GM18517 (cell line): ENCODE data around the gene RASAL2.
A peak's percentile ranks its signal among the peaks of the same experiment; 100 is the strongest.
"Not testable (repeated sequence)": the region's sequence is repeated elsewhere in the genome, so short reads cannot be mapped to it uniquely, and the experiment has no call there.

Experiments
- ATAC-seq: cut with Tn5 transposase; IDR thresholded peaks from one replicate; pipeline ENCODE4 v1.9.1; 2021; ENCODE audit warnings: mild to moderate bottlenecking, moderate library complexity; ENCODE audit not compliant: unreplicated experiment

The RASAL2 gene

DNA sequence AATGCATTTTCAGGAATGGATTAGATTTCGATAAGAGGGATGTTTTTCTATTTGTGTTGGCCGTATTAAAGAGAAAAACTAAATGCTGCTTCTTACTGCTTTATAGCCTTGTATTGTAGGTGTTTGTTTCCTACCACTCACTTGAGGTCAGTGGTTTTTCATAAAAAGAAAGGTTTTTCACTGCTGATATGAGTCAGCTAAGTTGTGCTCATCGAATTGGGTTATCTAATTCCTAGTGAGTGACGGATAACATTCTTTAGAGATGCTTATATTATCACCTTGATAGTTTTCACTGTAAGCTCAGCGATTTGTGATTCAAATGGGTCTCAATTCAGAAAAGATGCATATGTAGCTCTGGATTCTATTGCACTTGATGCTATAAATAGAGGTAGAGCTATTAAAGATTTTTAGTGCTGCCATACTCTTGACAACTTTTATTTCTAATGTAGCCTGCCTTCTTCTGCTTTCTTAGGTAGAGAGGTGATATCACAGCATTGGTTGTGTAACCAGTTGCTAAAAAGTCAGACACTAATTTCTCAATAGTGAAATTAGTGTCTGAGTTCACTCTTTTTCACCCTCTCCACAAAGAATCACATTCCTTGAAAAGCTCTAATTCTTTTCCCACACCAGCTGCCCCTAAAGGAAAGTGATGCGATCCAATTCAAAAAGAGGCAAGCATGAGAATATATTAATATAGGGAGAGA is 180.0 kb downstream of the RASAL2 start:
- ATAC-seq, result no peak

DNA sequence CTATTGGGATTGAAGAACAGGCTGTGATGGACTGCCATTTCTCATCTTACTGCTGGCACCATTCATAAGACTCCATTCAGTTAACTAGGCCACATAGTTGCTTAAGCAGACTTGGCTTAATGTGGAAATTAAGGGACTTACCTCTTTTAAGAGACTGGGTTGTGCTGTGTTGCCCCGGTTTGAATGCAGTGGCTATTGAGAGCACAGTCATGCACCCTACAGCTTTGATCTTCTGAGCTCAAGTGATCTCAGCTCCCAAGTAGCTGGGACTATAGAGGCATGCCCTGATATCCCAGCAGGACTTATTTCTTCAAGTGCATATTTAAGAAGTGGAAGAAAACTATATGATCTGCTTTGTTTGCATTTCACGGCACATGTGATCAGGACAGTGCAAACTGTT is 181.1 kb downstream of the RASAL2 start:
- no peak for ATAC-seq

DNA sequence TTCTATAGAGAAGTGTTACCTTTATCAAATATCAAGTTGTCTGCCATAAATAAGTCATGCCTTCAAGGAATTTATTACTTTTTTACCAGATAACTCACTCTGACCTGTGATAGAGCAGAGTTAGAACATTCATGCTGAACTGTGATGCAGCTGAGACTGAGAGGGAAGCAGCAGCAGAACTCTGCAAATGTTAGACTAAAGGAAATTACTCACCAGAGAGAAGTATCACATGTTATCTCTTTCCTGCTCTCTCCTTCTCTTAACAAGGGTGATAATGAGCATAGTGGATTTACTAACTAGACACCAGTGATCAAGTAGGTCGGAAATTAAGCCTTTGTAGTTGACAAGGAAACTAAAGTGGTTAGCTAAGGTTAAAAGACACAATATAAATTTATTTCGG is 181.6 kb downstream of the RASAL2 start:
- no peak for ATAC-seq

DNA sequence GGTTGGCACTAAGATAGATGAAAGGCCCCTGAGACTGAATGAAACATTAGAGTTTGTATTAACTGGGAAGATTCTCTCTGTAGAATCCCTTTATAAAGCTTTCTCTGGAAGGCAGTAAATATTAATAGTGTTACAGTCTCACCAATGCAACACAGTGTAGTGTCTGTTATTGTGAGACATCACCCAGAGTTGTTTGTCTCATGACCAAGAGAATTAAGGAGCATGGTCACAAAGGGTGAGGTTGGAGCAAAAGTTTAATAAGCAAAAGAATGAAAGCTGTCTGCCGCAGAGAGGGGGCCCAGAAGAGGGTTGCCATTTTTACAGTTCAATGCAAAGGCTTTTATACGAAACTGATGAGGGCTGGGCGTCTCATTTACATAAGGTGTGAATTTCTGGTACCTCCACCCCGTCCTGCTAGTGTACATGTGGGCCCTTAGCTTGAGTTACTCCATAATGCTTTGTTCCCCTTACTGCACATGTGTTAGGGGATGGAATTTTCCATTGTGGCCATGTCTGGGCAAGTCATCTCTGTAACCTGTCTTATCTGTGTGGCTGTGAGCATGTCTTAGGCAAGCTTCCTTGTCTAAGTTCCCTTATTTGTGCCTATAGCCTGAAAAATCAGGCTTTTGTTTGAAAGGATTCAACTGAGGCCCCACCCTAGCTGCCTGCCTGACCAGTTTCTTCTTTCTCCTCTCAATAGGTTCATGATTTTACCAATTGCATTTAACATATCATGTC is 184.1 kb downstream of the RASAL2 start:
- ATAC-seq, result no peak

DNA sequence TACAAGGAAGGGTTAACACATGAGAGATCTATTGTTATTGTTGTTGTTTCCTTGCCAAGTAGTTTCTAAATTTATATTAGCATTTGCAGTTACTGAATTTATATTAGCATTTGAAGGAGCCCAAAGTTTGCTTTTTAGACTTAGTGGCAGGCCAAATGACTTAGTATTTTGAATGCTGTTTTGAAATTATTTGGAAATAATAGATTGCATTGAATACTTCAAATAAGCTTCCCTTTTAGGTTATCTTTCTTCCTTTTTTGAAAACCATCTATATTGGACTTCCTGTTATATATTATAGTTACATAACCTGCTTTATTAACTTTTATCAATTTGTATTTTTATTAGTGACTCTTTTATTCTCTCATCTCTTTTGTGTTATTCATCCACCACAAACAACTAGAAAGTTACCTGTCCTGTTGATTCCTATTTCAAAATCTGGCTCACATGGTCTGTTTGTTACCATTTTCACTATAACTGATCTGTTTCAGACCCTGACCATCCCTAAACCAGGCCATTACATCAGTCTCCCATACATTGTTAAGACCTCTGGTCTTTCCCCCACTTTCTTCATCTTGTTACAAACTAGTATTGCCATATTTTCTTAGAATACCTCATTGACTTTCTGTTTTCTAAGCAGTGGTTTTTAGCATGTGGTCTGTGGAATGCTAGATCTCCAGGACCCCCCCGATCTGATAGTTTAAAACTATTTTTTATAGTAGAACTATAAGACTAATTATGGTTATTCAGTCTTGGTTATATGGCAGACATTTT is 185.2 kb downstream of the RASAL2 start:
- ATAC-seq, result no peak

DNA sequence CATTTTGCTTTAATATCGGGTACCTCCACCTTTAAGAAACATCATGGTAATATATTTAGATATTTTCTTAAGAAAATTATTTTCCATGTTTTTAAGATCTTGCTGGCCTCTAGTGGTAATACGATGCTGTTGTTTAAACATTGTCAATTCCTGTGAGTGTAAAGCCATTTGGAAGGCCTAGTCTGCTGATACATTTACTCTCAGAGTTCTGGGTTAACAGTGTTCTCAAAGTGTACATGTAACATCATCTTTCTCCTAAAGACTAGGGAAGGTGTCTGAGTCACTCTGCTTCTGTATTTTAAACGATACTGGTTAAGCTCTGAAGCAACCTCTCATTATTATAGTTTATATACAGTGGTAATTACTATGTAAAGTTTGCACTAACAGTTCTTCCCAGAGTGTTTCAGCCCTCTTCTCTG is 189.1 kb downstream of the RASAL2 start:
- ATAC-seq, result no peak

DNA sequence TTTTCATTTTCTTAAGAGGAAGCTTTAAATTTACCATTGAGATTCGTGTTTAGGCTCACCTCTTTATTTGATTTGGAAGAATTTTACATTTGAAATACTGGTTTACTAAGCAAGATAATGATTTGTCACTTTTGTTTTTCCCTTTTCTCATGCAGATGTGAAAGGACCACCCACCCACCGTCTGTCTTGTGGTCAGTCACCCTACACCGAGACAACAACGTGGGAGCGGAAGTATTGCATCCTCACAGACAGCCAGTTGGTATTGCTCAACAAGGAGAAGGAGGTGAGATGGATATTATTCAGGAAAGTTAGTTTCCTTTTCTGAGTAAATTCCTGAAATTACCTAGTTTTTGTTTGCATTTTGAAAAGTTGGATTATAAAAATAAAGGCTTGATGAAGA is 189.5 kb downstream of the RASAL2 start:
- ATAC-seq, result no peak

DNA sequence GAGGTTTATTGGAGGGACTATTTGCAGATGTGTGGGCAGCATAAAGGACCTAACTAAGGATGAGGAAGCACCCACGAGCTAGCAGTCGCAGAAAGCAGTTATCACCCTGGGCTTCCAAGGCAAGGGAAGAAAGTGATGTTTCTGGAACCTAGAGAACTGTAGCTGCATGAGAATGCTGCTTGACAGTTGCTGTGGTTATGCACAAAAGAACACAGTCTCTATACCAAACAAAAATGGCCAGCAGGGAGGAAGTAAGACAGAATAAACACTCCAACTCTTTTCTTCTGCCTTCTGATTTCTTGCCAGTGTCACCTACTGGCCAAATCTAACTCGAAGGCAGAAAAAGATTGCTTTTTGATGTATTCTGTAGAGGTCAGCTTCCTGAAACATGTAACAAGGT is 190.2 kb downstream of the RASAL2 start:
- ATAC-seq, result no peak

DNA sequence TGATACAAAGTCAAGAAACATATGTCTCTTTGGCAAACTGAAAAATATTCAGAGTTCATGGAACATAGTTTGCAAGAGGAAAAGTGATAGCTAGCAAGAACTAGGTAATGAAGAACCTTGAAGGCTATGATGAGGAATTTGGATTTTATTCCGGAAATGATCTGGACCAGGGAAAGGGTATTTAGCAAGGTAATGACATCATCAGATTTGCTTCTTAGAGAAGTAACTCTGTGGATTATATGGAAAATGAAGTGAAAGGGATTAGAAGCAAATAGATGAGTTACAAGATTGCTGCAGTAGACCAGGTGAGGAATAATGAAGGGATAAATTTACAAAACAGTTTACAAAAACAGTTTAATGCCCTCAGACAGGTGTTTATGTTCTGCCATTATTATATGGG is 197.3 kb downstream of the RASAL2 start:
- no peak for ATAC-seq

DNA sequence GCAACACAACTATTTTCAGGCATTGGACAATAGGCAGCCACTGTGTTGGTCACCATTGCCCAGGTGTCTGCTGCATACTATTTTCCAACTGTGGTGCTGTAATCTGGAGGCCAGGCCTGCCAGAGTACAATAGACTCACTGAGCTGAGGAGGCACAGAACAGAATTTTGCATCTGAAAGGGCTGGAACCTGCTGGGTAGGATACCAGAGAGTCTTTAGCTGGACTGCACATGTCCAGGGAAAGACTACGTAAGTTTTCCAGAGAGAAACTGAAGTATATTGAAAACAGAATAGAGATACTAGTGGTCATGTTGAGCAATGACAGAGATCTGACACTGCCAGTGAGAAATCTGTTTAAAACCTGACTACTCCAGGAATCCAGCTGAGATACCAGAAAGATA is 200.8 kb downstream of the RASAL2 start:
- no peak for ATAC-seq

DNA sequence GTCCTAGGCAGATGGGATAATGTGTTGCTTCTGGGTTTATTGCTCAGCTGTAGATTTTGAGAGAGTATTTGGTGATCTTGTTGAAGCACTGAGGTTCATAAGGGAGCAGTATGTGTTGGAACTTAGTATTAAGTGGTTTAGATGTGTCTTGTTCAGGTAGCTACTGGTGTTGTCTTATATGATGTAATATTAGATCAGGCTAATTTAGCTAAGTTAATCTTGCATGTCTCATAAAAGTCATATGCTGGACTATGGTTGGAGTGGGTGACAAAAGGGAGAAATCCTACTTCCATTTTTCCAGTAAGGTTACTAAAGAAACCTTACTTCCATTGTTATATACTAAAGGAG is 206.4 kb downstream of the RASAL2 start:
- no peak for ATAC-seq

DNA sequence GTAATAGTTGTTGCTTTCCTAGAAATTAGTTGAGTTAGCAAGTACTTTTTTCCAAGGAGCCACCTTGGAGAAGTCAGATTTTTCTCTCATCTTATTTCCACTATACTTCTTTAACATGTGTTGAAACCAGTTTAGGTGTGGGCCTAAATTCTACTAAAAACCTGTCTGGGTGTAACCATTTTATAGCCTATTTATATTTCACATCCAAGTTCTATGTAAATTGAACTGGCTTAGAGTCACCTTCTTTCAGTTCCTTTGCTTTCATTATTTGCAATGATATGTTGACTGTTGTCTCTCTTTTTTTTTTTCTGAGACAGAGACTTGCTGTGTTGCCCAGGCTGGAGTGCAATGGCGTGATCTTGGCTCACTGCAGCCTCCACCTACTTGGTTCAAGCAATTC is 207.2 kb downstream of the RASAL2 start:
- ATAC-seq, result no peak

DNA sequence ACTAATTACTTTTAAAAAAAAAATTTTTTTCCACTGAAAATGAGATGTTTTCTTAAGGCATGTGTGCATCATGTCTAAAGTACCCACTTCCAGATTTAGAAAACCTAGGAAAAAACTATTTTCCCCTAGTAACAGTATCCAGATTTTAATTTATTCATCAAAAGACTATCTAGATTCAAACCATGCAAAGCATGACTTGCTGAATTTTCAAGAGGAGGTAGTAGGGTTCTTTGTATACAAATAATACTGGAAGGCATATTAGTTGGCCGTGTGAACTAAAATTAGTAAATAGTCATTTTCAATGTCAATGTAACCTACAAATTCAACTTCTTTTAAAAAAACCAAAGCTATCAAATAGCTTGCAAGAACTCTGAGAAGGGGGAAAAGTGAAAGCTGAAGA is 213.4 kb downstream of the RASAL2 start:
- no peak for ATAC-seq

DNA sequence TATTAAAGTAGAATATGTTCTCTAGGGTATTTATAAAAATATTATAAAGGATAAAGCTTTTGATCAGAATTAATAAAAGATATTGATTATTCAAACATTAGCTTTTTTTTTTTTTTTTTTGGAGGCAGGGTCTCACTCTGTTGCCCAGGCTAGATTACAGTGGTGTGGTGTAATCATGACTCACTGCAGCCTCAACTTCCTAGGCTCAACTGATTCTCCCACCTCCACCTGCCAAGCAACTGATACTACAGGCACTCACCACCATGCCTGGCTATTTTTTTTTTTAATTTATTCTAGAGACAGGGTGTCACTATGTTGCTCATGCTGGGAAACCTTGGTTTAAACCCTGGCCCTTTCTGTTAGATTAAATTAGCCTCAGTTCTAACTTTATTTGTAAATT is 214.5 kb downstream of the RASAL2 start:
- ATAC-seq, result no peak

DNA sequence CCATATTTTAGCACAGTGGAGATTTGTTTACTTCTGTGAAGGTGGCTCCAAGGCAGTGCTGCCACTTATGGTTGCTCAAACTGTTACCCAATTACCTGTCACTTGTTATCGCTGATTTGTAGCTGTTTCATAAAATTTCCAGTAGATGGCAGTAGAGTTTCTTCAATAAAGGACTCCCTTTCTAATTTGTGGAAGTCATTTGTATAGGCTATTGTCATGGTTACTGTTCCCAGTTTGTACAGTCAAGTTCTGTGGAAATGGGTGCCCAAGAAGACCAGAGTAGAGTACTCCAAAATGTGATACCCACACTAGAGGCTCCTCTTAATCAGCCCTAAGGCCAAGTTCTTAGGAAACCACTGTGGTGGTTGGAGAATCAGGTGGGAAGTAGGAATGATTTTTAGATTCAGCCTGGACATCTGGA is 216.8 kb downstream of the RASAL2 start:
- ATAC-seq, result peak; percentile 87

DNA sequence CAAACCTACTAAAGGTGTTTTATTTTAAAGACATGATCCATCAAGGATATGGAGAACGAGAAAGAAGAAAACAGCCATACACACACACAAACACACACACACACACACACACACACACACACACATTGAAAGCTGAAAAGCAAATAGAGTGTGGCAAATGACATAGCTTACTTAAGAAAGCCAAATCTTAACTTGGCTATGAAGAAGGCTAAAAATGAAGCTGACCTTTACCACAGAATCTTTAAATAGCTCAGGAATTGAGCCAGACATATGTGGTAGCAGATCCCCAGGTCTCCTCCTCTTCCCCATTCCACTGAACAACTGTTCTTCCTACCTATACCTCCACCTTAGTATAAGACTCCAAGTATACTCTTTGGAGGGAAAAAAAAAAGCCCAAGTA is 217.3 kb downstream of the RASAL2 start:
- no peak for ATAC-seq

DNA sequence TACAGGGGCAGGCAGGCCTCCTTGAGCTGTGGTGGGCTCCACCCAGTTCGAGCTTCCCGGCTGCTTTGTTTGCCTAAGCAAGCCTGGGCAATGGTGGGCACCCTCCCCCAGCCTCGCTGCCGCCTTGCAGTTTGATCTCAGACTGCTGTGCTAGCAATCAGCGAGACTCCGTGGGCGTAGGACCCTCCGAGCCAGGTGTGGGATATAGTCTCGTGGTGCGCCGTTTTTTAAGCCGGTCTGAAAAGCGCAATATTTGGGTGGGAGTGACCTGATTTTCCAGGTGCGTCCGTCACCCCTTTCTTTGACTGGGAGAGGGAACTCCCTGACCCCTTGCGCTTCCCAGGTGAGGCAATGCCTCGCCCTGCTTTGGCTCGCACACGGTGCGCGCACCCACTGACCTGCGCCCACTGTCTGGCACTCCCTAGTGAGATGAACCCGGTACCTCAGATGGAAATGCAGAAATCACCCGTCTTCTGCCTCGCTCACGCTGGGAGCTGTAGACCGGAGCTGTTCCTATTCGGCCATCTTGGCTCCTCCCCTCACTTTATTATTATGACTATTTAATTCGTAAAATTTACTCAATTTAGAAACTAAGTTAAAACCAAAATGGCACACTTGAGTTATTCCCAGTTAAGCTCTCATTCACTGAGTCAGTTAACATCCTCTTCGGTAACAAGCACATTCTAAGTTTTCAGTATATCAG is 226.5 kb downstream of the RASAL2 start:
- not testable (repeated sequence) for ATAC-seq

DNA sequence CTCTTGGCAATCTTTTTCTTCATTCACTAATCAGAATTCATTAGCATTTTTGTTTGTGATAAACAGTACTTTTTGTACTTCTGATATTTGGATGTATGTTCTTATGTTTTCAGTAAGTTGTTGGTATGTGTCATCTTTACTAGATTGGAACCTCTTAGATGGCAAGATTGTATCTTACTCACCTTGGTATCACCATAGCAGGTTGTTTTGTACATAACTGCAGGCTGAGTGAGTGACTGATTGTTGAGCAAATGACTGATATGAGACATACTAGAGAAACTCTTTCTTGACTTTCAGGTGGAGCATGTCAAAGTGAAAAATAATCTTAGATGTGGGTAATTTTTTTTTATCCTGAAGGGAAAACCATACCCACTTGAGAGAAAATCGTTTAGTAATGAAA is 229.2 kb downstream of the RASAL2 start:
- no peak for ATAC-seq

DNA sequence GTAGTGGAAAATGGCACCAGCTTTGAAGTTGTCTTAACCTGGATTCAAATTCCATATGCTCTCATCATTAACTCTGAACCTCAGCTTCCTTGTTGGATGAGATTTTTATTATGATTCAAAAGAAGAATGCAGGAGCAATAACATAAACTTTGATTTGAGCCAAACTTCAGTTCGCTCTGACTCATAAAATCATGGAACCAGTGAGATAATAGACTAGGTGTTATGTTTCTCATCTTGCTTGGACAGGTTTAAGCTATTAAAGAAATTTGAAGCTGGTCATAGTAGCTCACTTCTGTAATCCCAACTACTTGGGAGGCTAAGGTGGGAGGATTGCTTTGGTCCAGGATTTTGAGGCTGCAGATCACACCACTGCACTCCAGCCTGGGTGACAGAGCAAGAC is 230.1 kb downstream of the RASAL2 start:
- no peak for ATAC-seq

DNA sequence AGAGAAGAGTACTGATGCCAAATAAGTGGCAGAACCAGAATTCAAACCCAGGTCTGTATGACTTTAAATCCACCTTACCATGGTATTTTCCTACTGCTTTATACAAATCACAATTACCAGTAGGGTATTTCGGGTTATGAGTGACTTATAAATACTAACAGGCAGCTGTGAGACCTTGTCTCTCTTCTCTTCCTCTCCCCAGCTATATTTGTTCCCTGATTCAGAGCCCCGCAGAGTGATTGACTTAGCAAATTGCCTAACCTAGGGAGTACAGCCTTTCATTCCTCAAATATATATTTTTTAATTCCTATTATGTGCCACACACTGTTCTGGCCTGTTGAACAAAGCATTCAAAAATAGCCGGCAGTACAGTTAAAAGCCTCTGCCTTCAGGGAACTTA is 234.8 kb downstream of the RASAL2 start:
- no peak for ATAC-seq

DNA sequence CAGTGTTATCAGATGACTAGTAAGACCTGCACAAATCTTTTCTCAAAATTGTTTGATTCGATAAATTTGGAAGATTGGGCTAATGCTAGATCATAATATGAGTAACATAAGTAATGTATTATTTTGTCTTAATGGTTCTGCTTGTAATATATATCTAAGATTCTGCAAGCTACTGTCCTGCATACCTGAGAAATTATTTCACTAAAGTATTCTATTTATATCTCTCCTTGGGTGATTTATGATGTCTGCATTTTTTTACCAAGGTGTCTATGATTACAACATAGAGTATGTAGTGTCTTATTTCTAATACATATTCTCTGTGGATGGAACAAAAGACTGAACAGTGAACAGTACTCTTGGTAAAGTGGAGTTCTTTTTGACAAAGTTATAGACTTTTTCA is 236.2 kb downstream of the RASAL2 start:
- ATAC-seq, result no peak
